GM12878 (cell line): ENCODE measurements around the gene BNIP5.

Experiments used
- CBFB ChIP-seq: IDR thresholded peaks from 2 replicates; pipeline ENCODE4 v1.6.1; 2016; ENCODE audit warnings: antibody characterized with exemption, low read depth
- IKZF1 ChIP-seq: fragments of 450-650 bp; conservative IDR thresholded peaks from 2 replicates; pipeline ENCODE4 v1.6.1; 2017; ENCODE audit warnings: antibody characterized with exemption, mild to moderate bottlenecking
- NFYA ChIP-seq: IDR thresholded peaks from 2 replicates; pipeline ENCODE4 v1.6.1; 2011; ENCODE audit warnings: low read depth, mild to moderate bottlenecking, low read length, improper control_type of control experiment, borderline replicate concordance
- NRF1 ChIP-seq: conservative IDR thresholded peaks from 2 replicates; pipeline ENCODE4 v1.6.1; 2011; ENCODE audit warnings: mild to moderate bottlenecking, low read depth, low read length, improper control_type of control experiment
- SIN3A ChIP-seq: IDR thresholded peaks from 2 replicates; pipeline ENCODE4 v1.6.1; 2012; ENCODE audit warnings: low read depth, low read length, improper control_type of control experiment
- SP1 ChIP-seq: IDR thresholded peaks from one replicate; pipeline ENCODE4 v1.6.1; 2011; ENCODE audit warnings: low read depth, low read length
- SPI1 ChIP-seq: IDR thresholded peaks from 2 replicates; pipeline ENCODE4 v1.6.1; 2011; ENCODE audit warnings: low read depth, mild to moderate bottlenecking, low read length, moderate library complexity, borderline replicate concordance; ENCODE audit not compliant: insufficient read depth
- STAT3 ChIP-seq: IDR thresholded peaks from 2 replicates; pipeline ENCODE4 v1.6.1; 2011; ENCODE audit warnings: low read depth, low read length, improper control_type of control experiment
- ZNF24 ChIP-seq: fragments of 450-650 bp; IDR thresholded peaks from 2 replicates; pipeline ENCODE4 v1.6.1; 2017; ENCODE audit warnings: antibody characterized with exemption, mild to moderate bottlenecking
- TF ChIP-seq, protein P1 (sequence below): fragments of 450-650 bp; IDR thresholded peaks from 2 replicates; pipeline ENCODE4 v1.6.1; 2014; ENCODE audit warnings: mild to moderate bottlenecking
- TF ChIP-seq, protein P2 (sequence below), 3 experiments: IDR thresholded peaks in 2 of 3; conservative IDR thresholded peaks in 1 of 3; 2 replicates each; pipeline ENCODE4 v1.5.1; 2011; ENCODE audit warnings: low read depth in 3 of 3, low read length in 3 of 3, mild to moderate bottlenecking in 3 of 3, control low read depth in 2 of 3, moderate library complexity in 2 of 3, inconsistent platforms in 1 of 3, mixed read lengths in 1 of 3; ENCODE audit not compliant: control insufficient read depth in 2 of 3, insufficient read depth in 1 of 3; ENCODE audit errors: extremely low read depth in 1 of 3
- TF ChIP-seq, protein P3 (sequence below): fragments of 450-650 bp; IDR thresholded peaks from 2 replicates; pipeline ENCODE4 v1.6.1; 2017; ENCODE audit warnings: mild to moderate bottlenecking, low read depth, inconsistent platforms; ENCODE audit not compliant: poor library complexity, severe bottlenecking
- TF ChIP-seq, protein P4 (sequence below): fragments of 450-650 bp; formaldehyde crosslinking; IDR thresholded peaks from 2 replicates; pipeline ENCODE4 v1.5.0; 2022; ENCODE audit warnings: mild to moderate bottlenecking, missing genetic modification characterization

DNA sequence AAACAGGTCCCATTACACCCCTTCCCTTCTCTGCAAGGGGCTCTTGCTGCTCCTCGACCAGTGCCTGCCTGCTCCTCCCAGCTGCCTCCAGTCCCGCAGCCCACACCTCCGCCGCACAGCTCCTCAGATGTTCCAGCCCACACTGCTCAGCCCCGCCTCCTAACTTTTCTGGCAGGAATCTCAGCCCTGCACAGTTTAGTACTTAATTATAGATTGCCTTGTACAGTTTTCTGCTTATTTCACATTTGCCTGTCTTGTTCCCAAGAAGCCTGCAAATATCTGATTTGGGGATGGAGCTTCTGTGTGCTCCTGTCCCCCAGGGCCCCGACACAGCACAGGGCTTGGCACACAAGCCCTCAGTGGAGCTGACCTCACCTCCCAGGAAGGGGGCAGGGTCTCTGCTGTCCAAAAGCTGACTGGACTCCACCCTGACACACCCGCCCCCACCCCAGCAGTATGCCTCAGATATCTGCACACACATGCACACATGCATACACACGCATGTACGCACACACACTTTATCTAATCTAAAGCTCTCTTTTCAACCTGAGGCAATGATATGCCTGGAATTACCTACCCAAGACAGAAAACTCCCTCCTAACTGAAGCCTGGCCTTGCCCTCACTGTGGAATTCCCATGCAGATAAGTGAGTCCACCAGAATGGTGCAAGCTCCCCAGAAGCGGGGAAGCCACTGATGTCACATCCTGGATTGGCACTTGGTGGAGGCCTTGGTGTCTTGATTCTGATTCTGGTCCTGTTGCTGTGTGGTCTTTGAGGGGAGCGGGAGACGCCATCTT lies 68.0 kb downstream of the BNIP5 start:
- TF ChIP-seq, protein P1, sequence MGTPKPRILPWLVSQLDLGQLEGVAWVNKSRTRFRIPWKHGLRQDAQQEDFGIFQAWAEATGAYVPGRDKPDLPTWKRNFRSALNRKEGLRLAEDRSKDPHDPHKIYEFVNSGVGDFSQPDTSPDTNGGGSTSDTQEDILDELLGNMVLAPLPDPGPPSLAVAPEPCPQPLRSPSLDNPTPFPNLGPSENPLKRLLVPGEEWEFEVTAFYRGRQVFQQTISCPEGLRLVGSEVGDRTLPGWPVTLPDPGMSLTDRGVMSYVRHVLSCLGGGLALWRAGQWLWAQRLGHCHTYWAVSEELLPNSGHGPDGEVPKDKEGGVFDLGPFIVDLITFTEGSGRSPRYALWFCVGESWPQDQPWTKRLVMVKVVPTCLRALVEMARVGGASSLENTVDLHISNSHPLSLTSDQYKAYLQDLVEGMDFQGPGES: no peak
- TF ChIP-seq NFYA: no peak
- TF ChIP-seq NRF1: no peak
- TF ChIP-seq SIN3A: no peak
- TF ChIP-seq, protein P2, sequence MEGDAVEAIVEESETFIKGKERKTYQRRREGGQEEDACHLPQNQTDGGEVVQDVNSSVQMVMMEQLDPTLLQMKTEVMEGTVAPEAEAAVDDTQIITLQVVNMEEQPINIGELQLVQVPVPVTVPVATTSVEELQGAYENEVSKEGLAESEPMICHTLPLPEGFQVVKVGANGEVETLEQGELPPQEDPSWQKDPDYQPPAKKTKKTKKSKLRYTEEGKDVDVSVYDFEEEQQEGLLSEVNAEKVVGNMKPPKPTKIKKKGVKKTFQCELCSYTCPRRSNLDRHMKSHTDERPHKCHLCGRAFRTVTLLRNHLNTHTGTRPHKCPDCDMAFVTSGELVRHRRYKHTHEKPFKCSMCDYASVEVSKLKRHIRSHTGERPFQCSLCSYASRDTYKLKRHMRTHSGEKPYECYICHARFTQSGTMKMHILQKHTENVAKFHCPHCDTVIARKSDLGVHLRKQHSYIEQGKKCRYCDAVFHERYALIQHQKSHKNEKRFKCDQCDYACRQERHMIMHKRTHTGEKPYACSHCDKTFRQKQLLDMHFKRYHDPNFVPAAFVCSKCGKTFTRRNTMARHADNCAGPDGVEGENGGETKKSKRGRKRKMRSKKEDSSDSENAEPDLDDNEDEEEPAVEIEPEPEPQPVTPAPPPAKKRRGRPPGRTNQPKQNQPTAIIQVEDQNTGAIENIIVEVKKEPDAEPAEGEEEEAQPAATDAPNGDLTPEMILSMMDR (IDR thresholded peaks at IDR 0.05 in 2 of 3, conservative IDR thresholded peaks at IDR 0.05 in 1 of 3; ENCODE audit: control insufficient read depth in 2 of 3, extremely low read depth in 1 of 3, insufficient read depth in 1 of 3, low read depth in 3 of 3, low read length in 3 of 3): no peak
- no peak for TF ChIP-seq STAT3
- TF ChIP-seq IKZF1: no peak
- no peak for TF ChIP-seq CBFB
- TF ChIP-seq, protein P3, sequence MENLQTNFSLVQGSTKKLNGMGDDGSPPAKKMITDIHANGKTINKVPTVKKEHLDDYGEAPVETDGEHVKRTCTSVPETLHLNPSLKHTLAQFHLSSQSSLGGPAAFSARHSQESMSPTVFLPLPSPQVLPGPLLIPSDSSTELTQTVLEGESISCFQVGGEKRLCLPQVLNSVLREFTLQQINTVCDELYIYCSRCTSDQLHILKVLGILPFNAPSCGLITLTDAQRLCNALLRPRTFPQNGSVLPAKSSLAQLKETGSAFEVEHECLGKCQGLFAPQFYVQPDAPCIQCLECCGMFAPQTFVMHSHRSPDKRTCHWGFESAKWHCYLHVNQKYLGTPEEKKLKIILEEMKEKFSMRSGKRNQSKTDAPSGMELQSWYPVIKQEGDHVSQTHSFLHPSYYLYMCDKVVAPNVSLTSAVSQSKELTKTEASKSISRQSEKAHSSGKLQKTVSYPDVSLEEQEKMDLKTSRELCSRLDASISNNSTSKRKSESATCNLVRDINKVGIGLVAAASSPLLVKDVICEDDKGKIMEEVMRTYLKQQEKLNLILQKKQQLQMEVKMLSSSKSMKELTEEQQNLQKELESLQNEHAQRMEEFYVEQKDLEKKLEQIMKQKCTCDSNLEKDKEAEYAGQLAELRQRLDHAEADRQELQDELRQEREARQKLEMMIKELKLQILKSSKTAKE: no peak
- TF ChIP-seq ZNF24: no peak
- TF ChIP-seq SP1: no peak
- TF ChIP-seq, protein P4, sequence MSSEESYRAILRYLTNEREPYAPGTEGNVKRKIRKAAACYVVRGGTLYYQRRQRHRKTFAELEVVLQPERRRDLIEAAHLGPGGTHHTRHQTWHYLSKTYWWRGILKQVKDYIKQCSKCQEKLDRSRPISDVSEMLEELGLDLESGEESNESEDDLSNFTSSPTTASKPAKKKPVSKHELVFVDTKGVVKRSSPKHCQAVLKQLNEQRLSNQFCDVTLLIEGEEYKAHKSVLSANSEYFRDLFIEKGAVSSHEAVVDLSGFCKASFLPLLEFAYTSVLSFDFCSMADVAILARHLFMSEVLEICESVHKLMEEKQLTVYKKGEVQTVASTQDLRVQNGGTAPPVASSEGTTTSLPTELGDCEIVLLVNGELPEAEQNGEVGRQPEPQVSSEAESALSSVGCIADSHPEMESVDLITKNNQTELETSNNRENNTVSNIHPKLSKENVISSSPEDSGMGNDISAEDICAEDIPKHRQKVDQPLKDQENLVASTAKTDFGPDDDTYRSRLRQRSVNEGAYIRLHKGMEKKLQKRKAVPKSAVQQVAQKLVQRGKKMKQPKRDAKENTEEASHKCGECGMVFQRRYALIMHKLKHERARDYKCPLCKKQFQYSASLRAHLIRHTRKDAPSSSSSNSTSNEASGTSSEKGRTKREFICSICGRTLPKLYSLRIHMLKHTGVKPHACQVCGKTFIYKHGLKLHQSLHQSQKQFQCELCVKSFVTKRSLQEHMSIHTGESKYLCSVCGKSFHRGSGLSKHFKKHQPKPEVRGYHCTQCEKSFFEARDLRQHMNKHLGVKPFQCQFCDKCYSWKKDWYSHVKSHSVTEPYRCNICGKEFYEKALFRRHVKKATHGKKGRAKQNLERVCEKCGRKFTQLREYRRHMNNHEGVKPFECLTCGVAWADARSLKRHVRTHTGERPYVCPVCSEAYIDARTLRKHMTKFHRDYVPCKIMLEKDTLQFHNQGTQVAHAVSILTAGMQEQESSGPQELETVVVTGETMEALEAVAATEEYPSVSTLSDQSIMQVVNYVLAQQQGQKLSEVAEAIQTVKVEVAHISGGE (CRISPR knock-in tag): no peak
- no peak for TF ChIP-seq SPI1
